ENCODE measurements around the gene IL4. TPM values are rescaled to one million over a fixed set of nuclear protein-coding genes. Genes with fewer than 3 reads are reported as not detected.

IL4 gene
- total RNA-seq, 1 donor from 2014 or later, result not detected

- H3K27me3 Mint-ChIP-seq (ENCODE audit: low read depth), result no peaks in the 10 kb centered on the region
- TF ChIP-seq, protein P1, sequence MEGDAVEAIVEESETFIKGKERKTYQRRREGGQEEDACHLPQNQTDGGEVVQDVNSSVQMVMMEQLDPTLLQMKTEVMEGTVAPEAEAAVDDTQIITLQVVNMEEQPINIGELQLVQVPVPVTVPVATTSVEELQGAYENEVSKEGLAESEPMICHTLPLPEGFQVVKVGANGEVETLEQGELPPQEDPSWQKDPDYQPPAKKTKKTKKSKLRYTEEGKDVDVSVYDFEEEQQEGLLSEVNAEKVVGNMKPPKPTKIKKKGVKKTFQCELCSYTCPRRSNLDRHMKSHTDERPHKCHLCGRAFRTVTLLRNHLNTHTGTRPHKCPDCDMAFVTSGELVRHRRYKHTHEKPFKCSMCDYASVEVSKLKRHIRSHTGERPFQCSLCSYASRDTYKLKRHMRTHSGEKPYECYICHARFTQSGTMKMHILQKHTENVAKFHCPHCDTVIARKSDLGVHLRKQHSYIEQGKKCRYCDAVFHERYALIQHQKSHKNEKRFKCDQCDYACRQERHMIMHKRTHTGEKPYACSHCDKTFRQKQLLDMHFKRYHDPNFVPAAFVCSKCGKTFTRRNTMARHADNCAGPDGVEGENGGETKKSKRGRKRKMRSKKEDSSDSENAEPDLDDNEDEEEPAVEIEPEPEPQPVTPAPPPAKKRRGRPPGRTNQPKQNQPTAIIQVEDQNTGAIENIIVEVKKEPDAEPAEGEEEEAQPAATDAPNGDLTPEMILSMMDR (conservative IDR thresholded peaks at IDR 0.05), result no peak
- H3K9me3 Mint-ChIP-seq, result peaks cover 3% of the 10 kb centered on the region
- H3K36me3 Mint-ChIP-seq (ENCODE audit: low read depth), result no peaks in the 10 kb centered on the region
- no peak overlapping the region for H3K4me3 Mint-ChIP-seq
- no peak for DNase-seq (ENCODE audit: low read depth, low spot score)
- H3K4me1 Mint-ChIP-seq, result peaks cover 31% of the 10 kb centered on the region
- no peak overlapping the region for H3K27ac Mint-ChIP-seq (ENCODE audit: unreplicated experiment)
These were observed 5.8 kb upstream of the IL4 start for GRCh38 chr5:132667761-132668705.

DNA sequence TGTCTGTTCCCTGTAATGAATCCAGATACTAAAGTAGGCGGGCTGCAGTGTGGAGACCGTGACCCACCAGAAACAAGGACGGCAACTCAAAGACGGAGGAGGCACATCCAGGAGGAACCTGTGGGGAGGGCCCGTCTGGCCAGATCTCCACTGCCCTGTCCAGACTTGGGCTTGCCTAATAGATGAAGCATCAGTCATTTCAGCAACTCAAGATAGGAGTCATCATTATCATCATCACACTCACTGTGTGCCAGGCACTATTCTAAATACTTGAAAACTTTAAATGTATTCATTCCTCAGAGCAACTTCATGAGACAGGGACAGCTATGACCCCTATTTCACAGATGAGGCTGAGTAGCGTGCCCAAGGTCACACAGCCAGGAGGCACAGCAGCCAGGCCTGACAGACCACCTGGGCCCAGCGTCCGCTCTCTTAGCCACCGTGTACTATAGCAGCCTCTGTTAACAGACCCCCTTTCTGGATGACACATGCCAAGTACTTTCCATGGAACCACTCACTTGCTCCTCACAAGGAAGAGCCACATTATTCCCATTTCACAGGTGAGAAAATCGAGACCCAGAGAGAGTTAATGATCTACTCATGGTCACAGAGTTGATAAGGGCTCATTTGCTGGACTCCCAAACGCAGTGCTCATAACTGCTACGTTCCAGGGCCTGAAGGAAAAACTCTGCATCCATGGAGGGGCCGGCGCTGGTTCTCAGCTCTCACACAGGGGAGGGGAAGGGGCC, 4.9 kb upstream of the IL4 start:
- no peak overlapping the region for H3K4me3 Mint-ChIP-seq
- H3K4me1 Mint-ChIP-seq, result peaks cover 25% of the 10 kb centered on the region
- peaks cover 3% of the 10 kb centered on the region for H3K9me3 Mint-ChIP-seq
- DNase-seq (ENCODE audit: low read depth, low spot score), result no peak
- H3K27ac Mint-ChIP-seq (ENCODE audit: unreplicated experiment), result no peak overlapping the region
- TF ChIP-seq, protein P1 (conservative IDR thresholded peaks at IDR 0.05), result no peak
- H3K36me3 Mint-ChIP-seq (ENCODE audit: low read depth), result no peaks in the 10 kb centered on the region
- H3K27me3 Mint-ChIP-seq (ENCODE audit: low read depth), result no peaks in the 10 kb centered on the region

DNA sequence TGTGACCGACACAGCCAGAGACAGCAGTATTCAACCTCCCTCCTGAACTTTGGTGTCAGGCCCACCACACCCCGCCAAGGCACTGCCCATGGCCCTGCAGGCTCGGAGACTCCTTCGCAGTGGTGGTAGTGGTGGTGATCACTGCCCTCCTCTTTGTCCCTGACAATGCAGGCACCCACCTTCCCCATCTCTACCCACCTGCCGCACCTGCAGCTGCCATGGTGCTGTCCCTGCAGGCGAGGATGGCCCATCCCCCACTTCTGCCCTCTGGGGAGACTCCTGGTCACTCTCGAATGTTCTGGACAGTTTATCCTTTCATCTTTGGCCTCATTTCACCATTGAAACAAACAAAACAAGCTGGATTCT, 4.4 kb upstream of the IL4 start:
- Mint-ChIP-seq H3K27me3 (ENCODE audit: low read depth) (no peaks in the 10 kb centered on the region), H3K4me3 (no peak overlapping the region), H3K9me3 (peaks cover 3% of the 10 kb centered on the region), H3K27ac (ENCODE audit: unreplicated experiment) (peak overlapping the region; percentile 81), H3K36me3 (ENCODE audit: low read depth) (no peaks in the 10 kb centered on the region), H3K4me1 (peaks cover 19% of the 10 kb centered on the region)
- DNase-seq (ENCODE audit: low read depth, low spot score), result no peak
- TF ChIP-seq, protein P1 (conservative IDR thresholded peaks at IDR 0.05), result no peak

- no peak for DNase-seq (ENCODE audit: low read depth, low spot score)
- H3K4me1 Mint-ChIP-seq, result peaks cover 15% of the 10 kb centered on the region
- H3K36me3 Mint-ChIP-seq (ENCODE audit: low read depth), result no peaks in the 10 kb centered on the region
- H3K4me3 Mint-ChIP-seq, result no peak overlapping the region
- peaks cover 3% of the 10 kb centered on the region for H3K9me3 Mint-ChIP-seq
- H3K27ac Mint-ChIP-seq (ENCODE audit: unreplicated experiment), result peak overlapping the region; percentile 81
- H3K27me3 Mint-ChIP-seq (ENCODE audit: low read depth), result no peaks in the 10 kb centered on the region
- TF ChIP-seq, protein P1 (conservative IDR thresholded peaks at IDR 0.05), result no peak
These were observed 3.6 kb upstream of the IL4 start for GRCh38 chr5:132669966-132670882.

- Mint-ChIP-seq H3K9me3 (peaks cover 3% of the 10 kb centered on the region), H3K36me3 (ENCODE audit: low read depth) (no peaks in the 10 kb centered on the region), H3K27ac (ENCODE audit: unreplicated experiment) (no peak overlapping the region), H3K27me3 (ENCODE audit: low read depth) (no peaks in the 10 kb centered on the region), H3K4me3 (no peak overlapping the region), H3K4me1 (peaks cover 8% of the 10 kb centered on the region)
- TF ChIP-seq, protein P1 (conservative IDR thresholded peaks at IDR 0.05), result no peak
- no peak for DNase-seq (ENCODE audit: low read depth, low spot score)
These were observed 2.8 kb upstream of the IL4 start for GRCh38 chr5:132671000-132671399.

Measured in neural crest cell (in vitro differentiated cells).